MG63 (cell line): ENCODE results near the gene IL18BP. TPM values are rescaled to one million over a fixed set of nuclear protein-coding genes. Genes with fewer than 3 reads are reported as not detected.

ENCODE experiments used
- DNase-seq: peaks from one replicate; pipeline ENCODE4 v3.0.0-alpha.2; 2020
- H3K27me3 ChIP-seq: fragments of 250-450 bp; sonication (Bioruptor Pico); 2 replicates; pipeline ENCODE4 v1.5.1; 2020; ENCODE audit warnings: mild to moderate bottlenecking, moderate library complexity
- H3K36me3 ChIP-seq: fragments of 250-450 bp; sonication (Bioruptor Pico); 2 replicates; pipeline ENCODE4 v1.5.1; 2020; ENCODE audit warnings: mild to moderate bottlenecking, moderate library complexity
- H3K4me3 ChIP-seq: fragments of 250-450 bp; sonication (Bioruptor Pico); 2 replicates; pipeline ENCODE4 v1.5.1; 2020; ENCODE audit warnings: mild to moderate bottlenecking, moderate library complexity
- H3K9me3 ChIP-seq: fragments of 250-450 bp; sonication (Bioruptor Pico); 2 replicates; pipeline ENCODE4 v1.5.1; 2020; ENCODE audit warnings: mild to moderate bottlenecking, moderate library complexity
- total RNA-seq: library from RNA; depleted of rRNA; stranded (reverse); fragments of >200 nt; shearing (Covaris generic); gene quantifications from 2 replicates; pipeline ENCODE4 v1.2.3, GENCODE V29; 2014; ENCODE audit warnings: low replicate concordance

IL18BP gene
- total RNA-seq, 1 experiment from 2014 or later, result 1.0 TPM

DNA sequence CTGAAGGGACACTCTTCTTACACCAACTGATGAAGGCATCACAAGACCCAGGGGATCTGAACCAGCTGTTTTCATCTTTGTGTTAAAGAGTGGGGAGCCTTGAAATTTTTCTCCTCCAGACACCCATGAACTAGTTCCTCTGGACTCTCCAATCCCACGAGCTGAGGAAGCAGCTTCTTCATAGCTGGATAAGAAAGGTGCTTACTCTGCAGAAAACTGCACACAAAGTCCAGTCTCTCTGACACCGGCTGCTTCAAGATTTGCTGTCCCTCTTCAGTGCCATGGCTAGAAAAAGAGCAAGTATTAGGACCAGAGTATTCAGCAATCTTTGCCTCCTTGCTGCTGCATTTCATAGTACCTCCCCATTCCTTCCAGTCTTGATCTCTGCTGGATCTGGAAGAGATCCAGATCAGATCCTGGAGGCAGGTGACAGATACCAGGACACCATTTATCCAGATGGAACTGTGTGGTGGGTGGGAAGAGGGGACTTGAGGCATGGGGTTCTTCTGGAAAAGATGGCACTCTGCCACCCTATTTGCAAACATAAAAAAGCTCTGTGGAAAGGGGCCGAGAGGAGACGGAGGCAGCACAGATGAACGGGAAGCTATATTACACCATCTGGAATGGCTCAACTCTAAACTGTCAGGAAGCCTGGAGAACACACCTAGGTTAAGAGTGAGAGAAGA is 25.5 kb downstream of the IL18BP start:
- Histone ChIP-seq H3K36me3 (peaks cover 88% of the 10 kb centered on the region), H3K9me3 (no peaks in the 10 kb centered on the region), H3K27me3 (no peaks in the 10 kb centered on the region), H3K4me3 (no peak overlapping the region)
- DNase-seq, result no peak

GRCh38 chr11:72026090-72026489 is 27.4 kb downstream of the IL18BP start:
- H3K4me3 ChIP-seq, result no peak overlapping the region
- H3K27me3 ChIP-seq, result no peaks in the 10 kb centered on the region
- DNase-seq, result no peak
- no peaks in the 10 kb centered on the region for H3K9me3 ChIP-seq
- H3K36me3 ChIP-seq, result peaks cover 80% of the 10 kb centered on the region

DNA sequence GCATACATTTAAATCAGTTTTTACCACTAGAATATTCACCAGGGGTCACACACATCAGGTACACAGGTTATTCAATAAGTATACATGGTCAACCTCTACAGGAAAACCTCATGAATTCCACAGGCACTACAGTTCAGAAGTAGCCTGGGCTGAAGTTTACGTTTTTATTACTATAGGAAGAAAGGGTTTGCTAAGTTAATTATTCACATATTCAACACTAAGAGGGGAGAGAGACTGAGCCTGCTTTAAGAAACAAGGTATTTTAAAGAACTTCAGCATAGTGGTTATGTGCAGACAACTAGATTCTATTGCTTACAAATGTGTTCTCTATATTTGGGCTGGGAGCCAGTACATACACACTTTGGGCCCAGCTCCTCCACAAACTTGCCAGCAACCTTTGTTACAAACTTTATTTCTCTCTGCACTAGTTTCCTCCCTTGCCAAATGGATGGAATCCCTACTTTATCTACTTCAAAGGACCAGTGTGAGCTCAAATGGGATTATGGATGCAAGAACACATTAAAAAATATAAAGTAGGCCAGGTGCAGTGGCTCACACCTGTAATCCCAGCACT is 31.9 kb downstream of the IL18BP start:
- Histone ChIP-seq H3K4me3 (no peak overlapping the region), H3K36me3 (peaks cover 76% of the 10 kb centered on the region), H3K9me3 (no peaks in the 10 kb centered on the region), H3K27me3 (no peaks in the 10 kb centered on the region)
- no peak for DNase-seq

- DNase-seq, result no peak
- Histone ChIP-seq H3K36me3 (peaks cover 63% of the 10 kb centered on the region), H3K4me3 (no peak overlapping the region), H3K9me3 (no peaks in the 10 kb centered on the region), H3K27me3 (no peaks in the 10 kb centered on the region)
Observed at GRCh38 chr11:72036687-72037086, 38.0 kb downstream of the IL18BP start.

GRCh38 chr11:72037554-72038311 is 39.0 kb downstream of the IL18BP start:
- Histone ChIP-seq H3K9me3 (no peaks in the 10 kb centered on the region), H3K36me3 (peaks cover 59% of the 10 kb centered on the region), H3K4me3 (no peak overlapping the region; the same call in 1 of the 2 replicates), H3K27me3 (no peaks in the 10 kb centered on the region)
- DNase-seq, result no peak

GRCh38 chr11:72038491-72038890 is 39.8 kb downstream of the IL18BP start:
- DNase-seq, result peak; percentile 68
- Histone ChIP-seq H3K9me3 (no peaks in the 10 kb centered on the region), H3K36me3 (peaks cover 55% of the 10 kb centered on the region), H3K27me3 (no peaks in the 10 kb centered on the region), H3K4me3 (peak overlapping the region; percentile 8)

GRCh38 chr11:72039031-72039855 is 40.5 kb downstream of the IL18BP start:
- peak; percentile 10 for DNase-seq
- Histone ChIP-seq H3K4me3 (peak overlapping the region; percentile 57), H3K9me3 (no peaks in the 10 kb centered on the region), H3K27me3 (no peaks in the 10 kb centered on the region), H3K36me3 (peaks cover 47% of the 10 kb centered on the region)

DNA sequence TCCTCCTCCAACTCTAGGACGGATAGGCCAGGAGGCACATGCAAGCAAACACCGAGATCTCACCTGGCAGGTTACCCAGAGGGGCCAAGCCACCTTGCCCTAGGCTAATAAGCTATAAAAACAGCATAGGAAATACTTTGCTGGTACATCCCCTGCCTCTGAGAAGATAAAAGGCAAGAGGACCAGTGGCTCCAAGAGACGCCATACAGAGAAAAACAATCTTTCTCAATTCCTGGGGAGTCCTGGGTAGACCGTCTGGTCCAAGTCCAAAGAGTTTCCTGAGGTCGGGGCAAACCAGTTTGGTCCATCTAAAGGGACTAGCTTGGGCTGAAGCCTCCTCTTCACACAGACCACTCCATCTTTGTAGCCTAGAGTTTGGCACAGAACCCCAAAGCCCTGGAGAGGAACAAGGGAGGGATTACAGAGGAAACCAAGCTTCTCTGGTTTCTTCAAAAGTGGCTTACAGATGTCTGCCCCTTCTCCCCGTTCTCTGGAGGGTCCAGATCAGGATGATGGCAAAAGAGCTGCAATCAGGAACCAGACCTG is 41.2 kb downstream of the IL18BP start:
- no peak for DNase-seq

DNA sequence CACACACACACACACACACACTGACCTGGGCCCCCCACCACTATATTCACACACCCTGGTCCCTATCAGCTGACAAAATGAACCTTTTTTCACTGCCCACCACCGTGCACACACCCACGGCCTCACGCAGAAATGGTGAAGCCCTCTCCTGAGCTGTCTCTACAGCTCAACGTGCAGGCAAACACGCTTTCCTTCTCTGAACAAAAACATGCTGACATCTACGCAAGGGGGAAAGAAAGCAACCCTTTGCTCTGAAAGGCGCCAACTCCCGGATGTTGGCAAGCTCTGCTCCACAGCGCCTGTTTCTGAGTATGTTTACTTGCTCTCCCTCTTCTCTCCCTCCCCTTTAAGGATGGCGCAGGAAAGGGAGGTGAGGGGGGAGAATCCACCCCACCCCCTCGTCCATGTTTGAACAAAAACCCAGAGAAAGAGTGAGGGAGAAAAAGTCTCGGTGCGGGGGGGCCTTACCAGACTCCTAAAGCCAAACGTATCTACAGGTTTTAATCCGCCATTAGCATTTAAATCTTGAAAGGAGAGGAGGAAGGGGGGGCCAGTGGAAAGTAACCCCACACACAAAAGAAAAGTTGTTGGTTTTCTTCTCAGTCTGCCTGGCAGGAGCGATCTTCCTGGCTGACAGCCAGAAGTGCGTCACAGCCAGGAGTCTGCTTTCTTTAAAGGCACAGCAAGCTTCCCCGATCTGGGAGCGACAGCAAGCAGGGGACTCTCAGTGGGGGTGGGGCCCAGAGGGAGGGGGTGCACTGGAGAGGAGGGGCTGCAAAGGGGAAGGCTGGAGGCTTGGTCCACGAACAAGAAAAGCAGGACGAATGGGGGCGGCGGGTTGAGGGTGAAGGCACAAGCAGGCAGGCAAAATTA is 42.0 kb downstream of the IL18BP start:
- Histone ChIP-seq H3K9me3 (no peaks in the 10 kb centered on the region), H3K36me3 (peaks cover 37% of the 10 kb centered on the region), H3K27me3 (no peaks in the 10 kb centered on the region), H3K4me3 (peak overlapping the region; percentile 57)
- DNase-seq, result peak; percentile 87

More for the DNA sequence above, 41.2 kb downstream of the IL18BP start:
- Histone ChIP-seq H3K27me3 (no peaks in the 10 kb centered on the region), H3K36me3 (peaks cover 43% of the 10 kb centered on the region), H3K4me3 (peak overlapping the region; percentile 57), H3K9me3 (no peaks in the 10 kb centered on the region)

GRCh38 chr11:72041364-72042063 is 42.8 kb downstream of the IL18BP start:
- peak; percentile 94 for DNase-seq
- Histone ChIP-seq H3K4me3 (peak overlapping the region; percentile 57), H3K27me3 (no peaks in the 10 kb centered on the region), H3K36me3 (peaks cover 35% of the 10 kb centered on the region), H3K9me3 (no peaks in the 10 kb centered on the region)

GRCh38 chr11:72042064-72042745 is 43.5 kb downstream of the IL18BP start:
- H3K36me3 ChIP-seq, result peaks cover 33% of the 10 kb centered on the region

DNA sequence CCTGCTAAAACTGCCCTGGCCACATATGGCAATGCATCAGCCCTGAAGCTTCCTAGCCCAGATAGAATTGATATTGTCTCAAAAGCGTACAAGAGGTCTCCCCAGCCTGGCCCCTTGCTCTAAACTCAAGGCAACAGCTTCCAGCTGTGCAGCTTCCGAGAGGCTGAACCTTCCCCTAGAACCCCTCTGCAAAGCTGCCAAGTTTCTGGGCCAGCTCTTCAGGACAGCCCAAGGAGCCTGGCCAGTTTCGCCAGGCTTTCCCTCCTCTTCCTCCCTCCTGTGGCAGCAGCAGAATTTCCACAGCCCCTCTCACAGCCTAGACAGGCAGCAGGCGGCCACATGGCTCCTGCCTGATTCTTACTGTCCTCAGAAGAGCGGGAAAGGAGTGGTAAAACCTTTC is 47.1 kb downstream of the IL18BP start:
- no peak for DNase-seq
- no peaks in the 10 kb centered on the region for H3K9me3 ChIP-seq
- no peak overlapping the region for H3K4me3 ChIP-seq
- H3K36me3 ChIP-seq, result peaks cover 37% of the 10 kb centered on the region
- H3K27me3 ChIP-seq, result no peaks in the 10 kb centered on the region

More at GRCh38 chr11:72042064-72042745, 43.5 kb downstream of the IL18BP start:
- Histone ChIP-seq H3K27me3 (no peaks in the 10 kb centered on the region), H3K9me3 (no peaks in the 10 kb centered on the region), H3K4me3 (peak overlapping the region; percentile 57)
- no peak for DNase-seq

- Histone ChIP-seq H3K36me3 (peaks cover 48% of the 10 kb centered on the region), H3K4me3 (no peak overlapping the region), H3K9me3 (no peaks in the 10 kb centered on the region), H3K27me3 (no peaks in the 10 kb centered on the region)
- DNase-seq, result no peak
Observed at GRCh38 chr11:72048766-72049460, 50.2 kb downstream of the IL18BP start.
